DND-41 (cell line): ENCODE measurements around the gene PEX11G.

ENCODE experiments used
- EZH2 ChIP-seq: IDR thresholded peaks from 3 replicates; pipeline ENCODE4 v1.6.1; 2012; ENCODE audit warnings: borderline replicate concordance, low read depth, mild to moderate bottlenecking, moderate library complexity, low read length, inconsistent platforms; ENCODE audit not compliant: severe bottlenecking
- TF ChIP-seq, protein P1 (sequence below): IDR thresholded peaks from 2 replicates; pipeline ENCODE4 v1.5.1; 2012; ENCODE audit warnings: borderline replicate concordance, low read length, moderate library complexity, mild to moderate bottlenecking; ENCODE audit not compliant: poor library complexity, severe bottlenecking; ENCODE audit errors: extremely low read depth

DNA sequence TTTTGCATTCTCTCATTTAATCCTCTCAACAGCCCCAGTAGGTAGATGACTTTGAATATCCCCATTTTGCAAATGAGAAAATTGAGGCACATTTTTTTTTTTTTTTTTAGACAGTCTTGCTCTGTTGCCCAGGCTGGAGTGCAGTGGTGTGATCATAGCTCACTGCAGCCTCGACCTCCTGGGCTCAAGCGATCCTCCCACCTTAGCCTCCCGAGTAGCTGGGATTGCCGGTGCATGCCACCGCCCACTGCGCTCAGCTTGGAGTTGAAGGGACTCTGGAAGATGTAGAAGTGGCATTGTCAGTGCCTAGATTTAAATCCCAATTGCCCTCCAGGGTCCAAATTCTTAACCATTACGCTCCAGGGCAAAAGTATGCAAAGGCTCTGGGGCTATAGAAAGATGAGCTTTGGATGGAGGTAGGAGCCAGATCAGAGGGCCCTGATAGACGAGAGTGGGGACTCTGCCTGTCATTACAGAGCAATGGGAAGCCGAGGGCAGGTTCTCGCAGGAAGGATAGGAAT, 32.8 kb upstream of the PEX11G start:
- TF ChIP-seq, protein P1, sequence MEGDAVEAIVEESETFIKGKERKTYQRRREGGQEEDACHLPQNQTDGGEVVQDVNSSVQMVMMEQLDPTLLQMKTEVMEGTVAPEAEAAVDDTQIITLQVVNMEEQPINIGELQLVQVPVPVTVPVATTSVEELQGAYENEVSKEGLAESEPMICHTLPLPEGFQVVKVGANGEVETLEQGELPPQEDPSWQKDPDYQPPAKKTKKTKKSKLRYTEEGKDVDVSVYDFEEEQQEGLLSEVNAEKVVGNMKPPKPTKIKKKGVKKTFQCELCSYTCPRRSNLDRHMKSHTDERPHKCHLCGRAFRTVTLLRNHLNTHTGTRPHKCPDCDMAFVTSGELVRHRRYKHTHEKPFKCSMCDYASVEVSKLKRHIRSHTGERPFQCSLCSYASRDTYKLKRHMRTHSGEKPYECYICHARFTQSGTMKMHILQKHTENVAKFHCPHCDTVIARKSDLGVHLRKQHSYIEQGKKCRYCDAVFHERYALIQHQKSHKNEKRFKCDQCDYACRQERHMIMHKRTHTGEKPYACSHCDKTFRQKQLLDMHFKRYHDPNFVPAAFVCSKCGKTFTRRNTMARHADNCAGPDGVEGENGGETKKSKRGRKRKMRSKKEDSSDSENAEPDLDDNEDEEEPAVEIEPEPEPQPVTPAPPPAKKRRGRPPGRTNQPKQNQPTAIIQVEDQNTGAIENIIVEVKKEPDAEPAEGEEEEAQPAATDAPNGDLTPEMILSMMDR: no peak
- no peak for TF ChIP-seq EZH2
